Parathyroid adenoma (tissue), 2 donors: ENCODE measurements around the gene DNAH10.

Experiments used
- H2AFZ ChIP-seq: fragments of 300-600 bp; sonication (generic); one replicate; pipeline ENCODE4 v1.7.0; 2017; ENCODE audit warnings: antibody characterized with exemption, mild to moderate bottlenecking
- H3K27ac ChIP-seq: fragments of 300-600 bp; sonication (generic); one replicate; pipeline ENCODE4 v1.7.0; 2017
- H3K27me3 ChIP-seq: fragments of 300-600 bp; sonication (generic); one replicate; pipeline ENCODE4 v1.7.0; 2017; ENCODE audit warnings: low read length; ENCODE audit not compliant: control insufficient read depth, insufficient read depth
- H3K36me3 ChIP-seq: fragments of 300-600 bp; sonication (generic); one replicate; pipeline ENCODE4 v1.7.0; 2017; ENCODE audit warnings: low read length; ENCODE audit not compliant: control insufficient read depth, insufficient read depth
- H3K4me1 ChIP-seq: fragments of 300-600 bp; sonication (generic); one replicate; pipeline ENCODE4 v1.7.0; 2017; ENCODE audit warnings: control low read depth
- H3K4me2 ChIP-seq: fragments of 300-600 bp; sonication (generic); one replicate; pipeline ENCODE4 v1.7.0; 2017; ENCODE audit warnings: low read length
- H3K4me3 ChIP-seq: fragments of 300-600 bp; sonication (generic); one replicate; pipeline ENCODE4 v1.7.0; 2017; ENCODE audit warnings: low read depth, low read length
- H3K79me2 ChIP-seq: fragments of 300-600 bp; sonication (generic); one replicate; pipeline ENCODE4 v1.7.0; 2017; ENCODE audit warnings: control low read depth
- H3K9ac ChIP-seq: fragments of 300-600 bp; sonication (generic); one replicate; pipeline ENCODE4 v1.7.0; 2017; ENCODE audit warnings: mild to moderate bottlenecking
- H3K9me3 ChIP-seq: fragments of 300-600 bp; sonication (generic); one replicate; pipeline ENCODE4 v1.7.0; 2017; ENCODE audit warnings: low read length; ENCODE audit not compliant: control insufficient read depth
- CTCF ChIP-seq: fragments of 300-600 bp; sonication (generic); IDR thresholded peaks from one replicate; pipeline ENCODE4 v1.7.0; 2017; ENCODE audit warnings: antibody characterized with exemption, mild to moderate bottlenecking
- donor health status: primary hyperparathyroidism.

DNAH10 gene

DNA sequence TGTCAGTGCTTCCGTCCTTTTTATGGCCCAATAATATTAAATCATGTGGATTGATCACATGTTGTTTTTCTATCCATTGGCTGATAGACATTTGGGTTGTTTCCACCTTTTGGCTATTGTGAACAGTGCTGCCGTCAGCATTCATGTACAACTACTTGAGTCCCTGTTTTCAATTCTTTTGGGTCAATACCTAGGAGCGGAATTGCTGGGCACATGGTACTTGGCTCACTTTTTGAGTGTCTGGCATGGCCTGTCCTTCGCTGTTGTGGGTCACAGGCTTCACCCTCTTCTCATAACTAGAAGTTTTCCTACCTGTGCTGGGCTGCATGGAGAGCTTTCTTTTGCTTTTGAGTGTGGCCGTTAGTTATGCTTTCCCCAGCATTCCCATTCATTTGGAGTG lies 72.7 kb downstream of the DNAH10 start:
- Histone ChIP-seq H3K9ac (no peak overlapping the region), H3K27me3 (no peaks in the 10 kb centered on the region), H3K9me3 (no peaks in the 10 kb centered on the region), H3K79me2 (no peaks in the 10 kb centered on the region), H3K4me1 (no peaks in the 10 kb centered on the region), H3K36me3 (no peaks in the 10 kb centered on the region), H2AFZ (no peak overlapping the region), H3K4me3 (no peak overlapping the region), H3K27ac (no peak overlapping the region), H3K4me2 (no peak overlapping the region)
- no peak for TF ChIP-seq CTCF

DNA sequence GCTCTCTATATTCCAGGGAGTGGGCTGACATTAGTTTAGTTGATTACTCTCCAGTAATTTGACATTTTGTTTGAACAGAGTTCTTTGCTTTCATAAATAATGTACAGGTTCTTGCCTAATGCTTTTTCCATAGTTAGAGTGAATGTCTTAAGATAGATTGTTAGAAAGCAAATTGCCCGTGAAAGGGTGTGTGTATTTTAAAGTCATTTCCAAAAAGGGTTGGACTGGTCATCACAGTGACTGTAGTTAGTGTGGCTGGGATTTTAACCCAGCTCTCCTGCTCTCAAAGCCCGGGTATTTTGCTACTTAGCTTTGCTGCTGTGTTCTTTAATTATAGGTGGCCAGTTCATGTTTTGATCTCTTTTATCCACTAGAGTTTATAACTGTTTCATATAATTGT lies 74.2 kb downstream of the DNAH10 start:
- Histone ChIP-seq H2AFZ (no peak overlapping the region), H3K4me2 (no peak overlapping the region), H3K79me2 (no peaks in the 10 kb centered on the region), H3K4me3 (no peak overlapping the region), H3K36me3 (no peaks in the 10 kb centered on the region), H3K4me1 (no peaks in the 10 kb centered on the region), H3K27me3 (no peaks in the 10 kb centered on the region), H3K9ac (no peak overlapping the region), H3K9me3 (no peaks in the 10 kb centered on the region), H3K27ac (no peak overlapping the region)
- no peak for TF ChIP-seq CTCF

- Histone ChIP-seq H3K9me3 (no peaks in the 10 kb centered on the region), H3K36me3 (no peaks in the 10 kb centered on the region), H3K27me3 (no peaks in the 10 kb centered on the region), H2AFZ (no peak overlapping the region), H3K4me3 (no peak overlapping the region), H3K4me2 (no peak overlapping the region), H3K27ac (no peak overlapping the region), H3K9ac (no peak overlapping the region), H3K79me2 (no peaks in the 10 kb centered on the region), H3K4me1 (no peaks in the 10 kb centered on the region)
- no peak for TF ChIP-seq CTCF
These were observed 77.7 kb downstream of the DNAH10 start for GRCh38 chr12:123839826-123840225.

- H3K79me2 ChIP-seq: no peaks in the 10 kb centered on the region
- no peak for TF ChIP-seq CTCF
These were observed 78.8 kb downstream of the DNAH10 start for GRCh38 chr12:123840765-123841425.

More at GRCh38 chr12:123840765-123841425, 78.8 kb downstream of the DNAH10 start:
- Histone ChIP-seq H3K27me3 (no peaks in the 10 kb centered on the region), H3K27ac (no peak overlapping the region), H3K4me3 (no peak overlapping the region), H3K9ac (no peak overlapping the region), H3K9me3 (no peaks in the 10 kb centered on the region), H2AFZ (no peak overlapping the region), H3K36me3 (no peaks in the 10 kb centered on the region), H3K4me2 (no peak overlapping the region), H3K4me1 (no peaks in the 10 kb centered on the region)
